ENCODE results near the gene CNKSR1. TPM values are rescaled to one million over a fixed set of nuclear protein-coding genes. Genes with fewer than 3 reads are reported as not detected.

The CNKSR1 gene
- total RNA-seq, 1 experiment from 2014 or later, result 32.1 TPM

- ATAC-seq (no peak), DNase-seq (no peak)
- TF ChIP-seq CTCF (conservative IDR thresholded peaks at IDR 0.05; ENCODE audit: low read depth, low read length), result no peak
- TF ChIP-seq EZH2 (IDR thresholded peaks at IDR 0.05; ENCODE audit: low read length, unreplicated experiment), result no peak
- TF ChIP-seq EZH2phosphoT487 (IDR thresholded peaks at IDR 0.05; ENCODE audit: borderline replicate concordance, low read length), result no peak
- intact Hi-C loops (cut with micrococcal nuclease), result no loop called here
- Histone ChIP-seq H4K20me1 (ENCODE audit: low read length) (no peaks in the 10 kb centered on the region), H3F3A (ENCODE audit: low read length, unreplicated experiment) (no peaks in the 10 kb centered on the region), H3K9ac (ENCODE audit: low read length) (no peak overlapping the region), H3K4me2 (ENCODE audit: low read length) (no peak overlapping the region), H3K9me2 (replicated peaks; ENCODE audit: low read length) (no peaks in the 10 kb centered on the region), H3K4me3 (ENCODE audit: low read length) (no peak overlapping the region), H3K9me3 (ENCODE audit: low read length) (no peaks in the 10 kb centered on the region), H2AFZ (ENCODE audit: low read length) (no peak overlapping the region), H3K27me3 (ENCODE audit: low read length) (no peaks in the 10 kb centered on the region), H3K4me1 (ENCODE audit: insufficient read depth, low read length) (no peaks in the 10 kb centered on the region), H3K79me2 (ENCODE audit: low read length) (no peaks in the 10 kb centered on the region), H3K36me3 (ENCODE audit: low read depth, low read length) (no peaks in the 10 kb centered on the region), H3K27ac (ENCODE audit: low read length) (no peak overlapping the region)
- BruUV-seq (replicated peaks), result no TSS peak
- CTCF ChIA-PET, result no interaction called here
- POLR2A ChIA-PET (ENCODE audit: unreplicated experiment), result no interaction called here
Measured at GRCh38 chr1:26134466-26134865, 42.8 kb upstream of the CNKSR1 start.

GRCh38 chr1:26138974-26139558 lies 38.2 kb upstream of the CNKSR1 start:
- ChIA-PET CTCF (no interaction called here), POLR2A (ENCODE audit: unreplicated experiment) (interaction anchor here (0.6 kb wide), 1 partner anchor 12 kb away, joined by 5 read pairs; no protein-coding TSS in a partner anchor)
- Histone ChIP-seq H3K4me1 (ENCODE audit: insufficient read depth, low read length) (no peaks in the 10 kb centered on the region), H3K79me2 (ENCODE audit: low read length) (no peaks in the 10 kb centered on the region), H4K20me1 (ENCODE audit: low read length) (no peaks in the 10 kb centered on the region), H2AFZ (ENCODE audit: low read length) (no peak overlapping the region), H3F3A (ENCODE audit: low read length, unreplicated experiment) (no peaks in the 10 kb centered on the region), H3K27ac (ENCODE audit: low read length) (no peak overlapping the region), H3K9ac (ENCODE audit: low read length) (no peak overlapping the region), H3K4me2 (ENCODE audit: low read length) (no peak overlapping the region), H3K9me3 (ENCODE audit: low read length) (no peaks in the 10 kb centered on the region), H3K27me3 (ENCODE audit: low read length) (no peaks in the 10 kb centered on the region), H3K9me2 (replicated peaks; ENCODE audit: low read length) (no peaks in the 10 kb centered on the region), H3K36me3 (ENCODE audit: low read depth, low read length) (no peaks in the 10 kb centered on the region), H3K4me3 (ENCODE audit: low read length) (no peak overlapping the region)
- DNase-seq (no peak), ATAC-seq (no peak)
- TF ChIP-seq EZH2phosphoT487 (IDR thresholded peaks at IDR 0.05; ENCODE audit: borderline replicate concordance, low read length) (no peak), EZH2 (IDR thresholded peaks at IDR 0.05; ENCODE audit: low read length, unreplicated experiment) (no peak), CTCF (conservative IDR thresholded peaks at IDR 0.05; ENCODE audit: low read depth, low read length) (no peak)
- intact Hi-C loops (cut with micrococcal nuclease), result no loop called here
- no TSS peak for BruUV-seq (replicated peaks)

- H3K4me3 ChIP-seq (ENCODE audit: low read length), result no peak overlapping the region
- TF ChIP-seq CTCF (conservative IDR thresholded peaks at IDR 0.05; ENCODE audit: low read depth, low read length) (no peak), EZH2phosphoT487 (IDR thresholded peaks at IDR 0.05; ENCODE audit: borderline replicate concordance, low read length) (no peak), EZH2 (IDR thresholded peaks at IDR 0.05; ENCODE audit: low read length, unreplicated experiment) (no peak)
- H3K79me2 ChIP-seq (ENCODE audit: low read length), result no peaks in the 10 kb centered on the region
- H2AFZ ChIP-seq (ENCODE audit: low read length), result no peak overlapping the region
- H3K27ac ChIP-seq (ENCODE audit: low read length), result no peak overlapping the region
- ChIA-PET CTCF (no interaction called here), POLR2A (ENCODE audit: unreplicated experiment) (no interaction called here)
- ATAC-seq, result no peak
- no peak overlapping the region for H3K4me2 ChIP-seq (ENCODE audit: low read length)
- no peaks in the 10 kb centered on the region for H3K4me1 ChIP-seq (ENCODE audit: insufficient read depth, low read length)
- H3K36me3 ChIP-seq (ENCODE audit: low read depth, low read length), result no peaks in the 10 kb centered on the region
- H3K9me3 ChIP-seq (ENCODE audit: low read length), result no peaks in the 10 kb centered on the region
- DNase-seq, result peak; percentile 26
- intact Hi-C loops (cut with micrococcal nuclease), result no loop called here
- no peak overlapping the region for H3K9ac ChIP-seq (ENCODE audit: low read length)
- no peaks in the 10 kb centered on the region for H3F3A ChIP-seq (ENCODE audit: low read length, unreplicated experiment)
- H4K20me1 ChIP-seq (ENCODE audit: low read length), result no peaks in the 10 kb centered on the region
- no peaks in the 10 kb centered on the region for H3K9me2 ChIP-seq (replicated peaks; ENCODE audit: low read length)
- no peaks in the 10 kb centered on the region for H3K27me3 ChIP-seq (ENCODE audit: low read length)
- BruUV-seq (replicated peaks), result no TSS peak
Measured at GRCh38 chr1:26142159-26142558, 35.1 kb upstream of the CNKSR1 start.

Measured in PC-3 (cell line).